ENCODE data around the gene CECR2. TPM values are rescaled to one million over a fixed set of nuclear protein-coding genes. Genes with fewer than 3 reads are reported as not detected.

The CECR2 gene
- total and polyA plus RNA-seq, 2 of the 8 experiments (the other 6 are each of a cell fraction or from before 2014, with no cell fraction given), result 18.3 to 123 TPM

DNA sequence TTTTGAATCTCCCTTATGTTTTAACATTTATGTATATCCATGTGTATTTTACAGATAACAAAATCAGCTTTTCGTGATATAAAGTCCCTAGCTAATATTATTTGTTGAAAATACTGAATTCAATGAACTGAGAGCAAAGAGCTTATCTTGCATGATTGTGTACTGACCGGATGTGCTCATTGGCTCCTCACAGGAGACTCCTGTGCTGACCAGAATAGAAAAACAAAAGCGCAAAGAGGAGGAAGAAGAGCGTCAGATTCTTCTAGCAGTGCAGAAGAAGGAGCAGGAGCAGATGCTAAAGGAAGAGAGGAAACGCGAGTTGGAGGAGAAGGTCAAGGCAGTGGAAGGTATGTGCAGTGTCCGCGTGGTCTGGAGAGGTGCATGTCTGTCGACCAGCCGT is 154.7 kb downstream of the CECR2 start:
- Histone ChIP-seq H3K14ac (ENCODE audit: insufficient read length) (no peak overlapping the region), H2BK5ac (ENCODE audit: low read depth, low read length) (peak overlapping the region; percentile 80; the same call in 1 of the 2 replicates), H4K8ac (ENCODE audit: extremely low read depth, insufficient read depth, low read length) (no peak overlapping the region), H3K27me3 (replicated peaks in 1 of 4; ENCODE audit: control insufficient read depth in 3 of 4, extremely low read depth in 1 of 4, insufficient read depth in 3 of 4, low read length in 3 of 4) (no peaks in the 10 kb centered on the region), H3K23ac (ENCODE audit: insufficient read length) (no peak overlapping the region), H4K5ac (ENCODE audit: insufficient read length, low read depth, low read length) (no peak overlapping the region), H3K4me2 (ENCODE audit: insufficient read depth in 1 of 2, low read depth in 2 of 2, low read length in 2 of 2) (no peak overlapping the region), H2BK12ac (ENCODE audit: low read depth, low read length) (no peak overlapping the region), H2BK20ac (ENCODE audit: low read length) (no peak overlapping the region), H3K56ac (replicated peaks; ENCODE audit: insufficient read length, low read depth, low read length) (peak overlapping the region; percentile 19), H3K4me3 (ENCODE audit: extremely low read depth in 1 of 4, insufficient read depth in 2 of 4, low read depth in 3 of 4, low read length in 4 of 4) (no peak overlapping the region), H4K20me1 (replicated peaks in 1 of 2; ENCODE audit: control insufficient read depth in 1 of 2, insufficient read depth in 2 of 2, low read length in 2 of 2) (peaks cover 0 to 5% of the 10 kb centered on the region in 2 experiments), H3K36me3 (ENCODE audit: control insufficient read depth in 2 of 4, insufficient read depth in 4 of 4, low read length in 3 of 4) (peaks cover 4 to 38% (median 12%) of the 10 kb centered on the region in 4 experiments; a peak in 6 of 8 replicates), H3K4ac (replicated peaks; ENCODE audit: insufficient read length, low read depth, low read length) (no peak overlapping the region), H3K27ac (ENCODE audit: low read depth, low read length) (no peak overlapping the region), H2AK5ac (ENCODE audit: low read depth, low read length) (no peak overlapping the region), H3K18ac (ENCODE audit: extremely low read depth, low read length) (no peak overlapping the region), H3K79me2 (ENCODE audit: control insufficient read depth in 1 of 2, insufficient read depth in 2 of 2, low read length in 2 of 2) (peaks cover 0 to 10% of the 10 kb centered on the region in 2 experiments; a peak in 2 of 4 replicates), H3K9ac (replicated peaks in 1 of 4; ENCODE audit: extremely low read depth in 1 of 4, low read depth in 3 of 4, low read length in 3 of 4) (no peak overlapping the region), H3K79me1 (ENCODE audit: low read depth, low read length) (no peaks in the 10 kb centered on the region; the same call in 1 of the 2 replicates), H3K23me2 (ENCODE audit: low read depth, low read length) (no peaks in the 10 kb centered on the region), H3K4me1 (replicated peaks in 1 of 4; ENCODE audit: control insufficient read depth in 3 of 4, insufficient read depth in 4 of 4, low read length in 3 of 4) (no peaks in the 10 kb centered on the region), H2BK120ac (replicated peaks; ENCODE audit: low read depth, low read length) (no peak overlapping the region), H3K9me3 (ENCODE audit: insufficient read depth in 2 of 2, low read depth in 1 of 2, low read length in 1 of 2) (no peaks in the 10 kb centered on the region), H2AFZ (ENCODE audit: low read length) (no peak overlapping the region), H4K91ac (replicated peaks; ENCODE audit: insufficient read length, low read length) (no peak overlapping the region), H2BK15ac (ENCODE audit: low read length) (no peak overlapping the region)
- 88% methylated on average over 10 of the region's 10 CpGs; no CpG with 5 or more reads in 1 of the 2 experiments for WGBS, 2 experiments (ENCODE audit: extremely low coverage in 1 of 2, insufficient coverage in 1 of 2, insufficient read length in 1 of 2, insufficient replicate concordance in 2 of 2, low coverage in 1 of 2, low lambda C conversion rate in 2 of 2, missing lambda C conversion rate in 1 of 2)
- FAIRE-seq, result no peak
- DNase-seq (ENCODE audit: low read depth in 1 of 2, low spot score in 2 of 2), result no peak
- ChIA-PET POLR2A (ENCODE audit: partially characterized antibody) (no interaction called here), CTCF (ENCODE audit: partially characterized antibody) (interaction anchor here (1.1 to 1.3 kb wide), 3 partner anchors 10 to 352 kb away, joined by 3 to 6 read pairs (median 5); no protein-coding TSS in a partner anchor)
- no peak for TF ChIP-seq SAP30 (IDR thresholded peaks at IDR 0.05; ENCODE audit: insufficient read depth, insufficient replicate concordance, low read length)
- no peak for TF ChIP-seq RXRA (IDR thresholded peaks at IDR 0.05; ENCODE audit: insufficient read depth, low read depth, low read length)
